ENCODE results near the gene TSHZ3.

The TSHZ3 gene

GRCh38 chr19:31260171-31260933 is 88.9 kb downstream of the TSHZ3 start:
- no peak for DNase-seq

DNA sequence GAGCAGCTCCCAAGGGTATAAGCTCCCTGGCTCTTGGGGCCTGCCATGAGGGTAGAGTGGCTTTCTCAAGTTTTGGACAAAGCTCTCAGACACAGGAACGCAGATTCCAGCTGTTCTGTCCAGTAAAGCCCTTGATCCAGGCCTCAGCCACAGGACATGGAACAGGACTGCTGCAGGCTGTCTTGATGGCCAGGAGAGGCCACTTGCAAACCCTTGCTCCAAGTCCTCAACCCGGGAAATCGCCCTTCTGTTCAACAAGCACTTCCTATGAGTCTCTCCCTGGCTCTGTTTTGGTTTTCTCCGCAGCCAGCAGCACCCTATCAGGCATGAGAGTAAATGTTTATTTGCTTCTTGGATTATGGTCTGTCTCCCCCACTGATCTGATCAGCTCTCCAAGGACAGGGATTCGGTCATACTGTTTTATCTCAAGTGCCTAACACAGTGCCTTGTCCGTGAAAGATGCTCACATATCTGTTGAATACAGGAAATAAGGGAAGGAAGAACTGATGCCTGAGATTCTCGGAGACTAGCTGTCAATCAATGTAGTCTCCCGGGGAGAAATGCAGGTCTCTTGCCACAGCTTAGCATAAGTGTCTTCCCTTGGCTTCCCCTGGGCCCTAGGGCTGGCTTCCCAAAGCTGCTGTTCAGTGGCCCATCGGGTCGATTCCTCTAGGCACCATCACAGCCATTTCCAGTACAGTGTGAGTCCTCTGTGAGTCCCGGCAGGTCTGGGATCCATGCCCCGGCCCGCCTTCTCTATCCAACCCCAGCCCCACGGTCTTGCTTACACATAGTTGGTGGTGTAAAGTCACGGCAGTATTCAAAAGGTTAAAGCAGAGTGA is 90.8 kb downstream of the TSHZ3 start:
- no peak for DNase-seq

DNA sequence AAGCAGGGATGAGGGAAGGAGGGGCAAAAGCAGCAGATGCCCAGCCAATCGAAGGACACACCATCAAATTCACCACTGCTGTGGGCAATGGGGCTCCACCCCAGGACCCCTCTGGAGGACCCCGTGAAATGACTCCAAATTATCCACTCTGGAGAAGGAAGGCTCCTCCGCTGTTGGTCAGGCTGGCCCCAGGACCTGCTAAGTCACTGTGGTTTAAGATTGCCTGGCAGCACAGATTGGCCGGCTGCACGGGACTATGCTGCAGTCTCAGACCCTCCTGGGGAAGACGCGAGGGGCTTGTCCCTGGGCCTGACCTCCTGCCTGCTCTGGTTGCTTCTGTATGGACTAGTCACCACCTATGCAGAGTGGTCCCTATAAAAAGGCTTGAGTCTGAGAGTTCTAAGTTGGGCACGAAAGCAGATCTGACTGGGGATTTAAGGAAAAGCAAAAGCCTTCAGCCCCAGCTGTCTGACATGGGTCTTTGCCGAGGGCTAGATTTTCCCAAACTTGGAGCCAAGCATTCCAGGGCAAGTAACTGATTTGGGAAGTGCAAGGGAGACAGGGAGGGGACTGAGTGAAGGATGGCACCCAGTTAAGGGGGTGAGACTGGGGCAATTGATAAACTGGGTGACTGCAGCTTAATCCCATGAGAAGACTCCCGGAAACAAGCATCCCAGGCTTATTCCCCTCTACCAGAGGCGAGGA is 91.7 kb downstream of the TSHZ3 start:
- DNase-seq = no peak

GRCh38 chr19:31257025-31257424 is 92.2 kb downstream of the TSHZ3 start:
- no peak for DNase-seq

GRCh38 chr19:31256593-31256960 is 92.7 kb downstream of the TSHZ3 start:
- peak; percentile 87 for DNase-seq

GRCh38 chr19:31255831-31256592 is 93.2 kb downstream of the TSHZ3 start:
- no peak for DNase-seq

DNA sequence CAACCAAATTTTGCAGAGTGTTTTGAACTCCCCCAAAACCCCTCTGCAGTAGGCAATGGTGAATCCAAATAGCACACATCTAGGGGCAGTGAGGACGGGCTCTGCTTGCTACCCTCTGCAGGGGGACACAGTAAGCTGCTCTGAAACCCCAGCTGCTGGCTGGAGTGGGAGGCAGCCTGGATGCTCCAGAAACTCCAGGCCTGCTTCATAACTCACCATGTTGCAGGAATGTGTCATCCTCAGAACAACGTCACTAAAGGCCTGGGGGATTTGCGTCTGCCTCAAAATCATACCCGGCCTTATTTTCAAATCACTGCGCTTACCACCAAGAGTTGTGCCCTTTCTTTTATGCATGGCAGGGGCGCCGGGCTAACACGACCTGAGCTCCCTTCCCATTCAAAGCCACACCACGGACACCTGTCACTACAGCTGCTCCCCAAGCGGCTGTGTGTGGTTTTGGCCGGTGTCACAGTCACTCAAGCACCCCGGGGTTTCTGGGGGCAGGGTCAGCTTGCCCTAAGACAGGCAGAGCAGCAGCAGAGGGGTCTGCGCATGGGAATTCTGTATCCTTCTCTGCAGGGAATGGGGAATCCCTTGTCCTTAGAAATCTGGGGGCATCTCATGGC is 93.9 kb downstream of the TSHZ3 start:
- DNase-seq = no peak

DNA sequence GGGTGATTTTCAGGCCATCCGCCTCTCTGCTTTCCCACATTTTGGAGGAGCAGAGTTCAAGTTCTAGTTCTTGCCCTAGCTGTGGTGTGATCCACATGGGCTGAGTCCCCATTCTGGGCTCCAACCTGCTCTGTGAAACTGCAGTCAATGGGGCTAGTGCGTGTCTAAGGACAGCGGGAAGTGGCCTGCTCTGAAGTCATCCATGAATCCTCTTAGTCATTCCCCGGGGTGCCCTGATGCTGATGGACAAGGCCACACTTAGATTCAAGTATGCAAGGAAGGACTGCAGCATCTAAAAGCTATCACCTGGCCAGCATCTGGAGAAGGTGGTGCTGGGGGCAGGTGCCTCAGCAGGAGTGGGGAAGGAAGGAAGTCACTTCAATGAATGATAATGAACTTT is 94.6 kb downstream of the TSHZ3 start:
- no peak for DNase-seq

GRCh38 chr19:31254180-31254551 is 95.1 kb downstream of the TSHZ3 start:
- DNase-seq = no peak

- peak; percentile 75 for DNase-seq
Measured at GRCh38 chr19:31253526-31254179, 95.6 kb downstream of the TSHZ3 start.

GRCh38 chr19:31252441-31252840 is 96.8 kb downstream of the TSHZ3 start:
- peak; percentile 67 for DNase-seq

DNA sequence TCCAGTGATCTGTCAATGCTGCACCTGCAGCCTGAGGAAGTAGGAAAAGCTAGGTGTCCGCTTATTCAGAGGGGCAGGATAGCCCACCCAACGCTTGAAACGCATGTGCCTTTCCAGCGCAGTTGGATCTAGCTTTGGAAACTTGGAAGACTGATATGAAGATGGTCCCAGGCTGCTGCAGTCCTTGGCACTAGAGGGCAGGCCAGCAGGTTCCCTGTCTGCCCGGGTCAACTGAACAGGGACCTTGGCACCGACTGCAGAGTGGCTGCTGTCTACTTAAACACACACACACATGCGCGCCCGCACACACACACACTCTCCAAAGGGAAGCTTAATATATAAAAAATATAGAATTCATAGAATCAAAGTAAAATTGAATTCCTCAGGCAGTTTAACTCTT is 100.0 kb downstream of the TSHZ3 start:
- no peak for DNase-seq

- no peak for DNase-seq
Measured at GRCh38 chr19:31235806-31236205, 113.4 kb downstream of the TSHZ3 start.

DNA sequence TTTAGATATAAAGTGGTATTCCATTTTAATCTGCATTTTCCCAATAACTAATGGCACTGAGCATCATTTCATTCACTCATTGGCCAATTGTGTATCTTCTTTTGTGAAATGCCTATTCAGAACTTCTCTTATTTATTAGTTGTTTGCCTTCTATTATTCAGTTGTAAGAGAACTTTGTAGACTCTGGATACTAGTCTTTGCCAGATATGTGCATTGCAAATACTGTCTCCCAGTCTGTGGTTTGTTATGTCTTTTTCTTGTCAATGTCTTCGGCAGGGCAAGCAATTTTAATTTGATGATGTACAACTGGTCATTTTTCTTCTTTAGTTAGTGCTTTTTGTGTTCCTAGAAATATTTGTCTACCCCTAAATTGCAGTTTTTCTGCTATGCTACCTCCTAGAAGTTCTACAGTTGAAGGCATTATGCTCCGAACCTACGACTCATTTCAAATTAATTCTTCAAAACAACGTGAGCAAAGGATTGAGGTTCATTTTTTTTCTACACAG is 115.9 kb downstream of the TSHZ3 start:
- no peak for DNase-seq

GRCh38 chr19:31232871-31233270 is 116.4 kb downstream of the TSHZ3 start:
- DNase-seq = no peak

DNA sequence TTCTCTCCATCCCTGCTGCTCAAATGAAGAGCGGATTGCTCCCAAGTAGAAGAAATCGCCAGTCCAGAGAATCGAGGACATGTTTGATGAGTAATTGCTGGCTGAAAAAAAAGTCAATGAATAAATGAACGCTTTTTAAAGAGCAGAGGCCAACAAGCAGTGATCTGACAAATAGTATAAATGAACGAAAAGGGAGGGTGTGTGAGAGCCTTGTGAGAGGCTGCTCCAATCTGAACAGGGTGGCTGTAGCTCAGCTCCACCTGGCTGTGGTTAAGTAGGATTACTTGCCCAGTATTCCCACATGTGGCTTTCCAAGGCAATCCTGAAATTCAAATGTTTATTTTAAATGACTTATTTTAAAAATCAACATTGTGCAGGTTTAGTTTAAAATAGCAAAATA is 117.1 kb downstream of the TSHZ3 start:
- DNase-seq = no peak

GRCh38 chr19:31231237-31231636 is 118.0 kb downstream of the TSHZ3 start:
- no peak for DNase-seq

DNA sequence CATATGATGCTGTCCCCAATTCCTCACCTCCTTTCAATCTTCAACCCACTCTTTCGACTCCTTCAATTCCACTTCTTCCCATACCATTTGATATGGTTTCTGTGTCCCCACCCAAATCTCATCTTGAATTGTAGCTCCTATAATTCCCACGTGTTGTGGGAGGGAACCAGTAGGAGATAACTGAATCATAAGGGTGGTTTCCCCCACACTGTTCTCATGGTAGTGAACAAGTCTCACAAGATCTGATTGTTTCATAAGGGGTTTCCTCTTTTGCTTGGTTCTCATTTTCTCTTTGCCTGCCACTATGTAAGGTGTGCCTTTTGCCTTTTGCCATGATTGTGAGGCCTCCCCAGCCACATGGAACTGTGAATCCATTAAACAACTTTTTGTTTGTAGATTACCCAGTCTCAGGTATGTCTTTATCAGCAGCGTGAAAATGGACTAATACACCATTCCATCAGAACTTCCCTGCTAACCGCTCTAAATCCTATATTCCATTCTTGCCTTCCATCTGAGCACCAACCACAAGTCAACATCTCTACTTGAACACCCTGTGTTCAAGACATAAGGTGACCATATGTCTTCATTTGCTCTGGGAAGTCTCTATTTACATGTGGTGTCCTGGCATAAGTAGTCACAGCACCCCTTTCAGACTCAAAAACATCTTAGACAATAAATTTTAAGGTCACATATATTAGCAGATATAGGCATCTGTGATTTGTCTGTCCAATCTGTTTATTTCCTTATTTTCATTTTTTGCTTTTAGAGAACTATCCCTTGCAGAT is 122.9 kb downstream of the TSHZ3 start:
- peak; percentile 74 for DNase-seq

Data from inflammatory macrophage treated with lipopolysaccharide for 4 hours (primary cell).